IPS-NIHi11 (cell line): ENCODE results near the gene TP53TG3D.
"Not testable (repeated sequence)": the region's sequence is repeated elsewhere in the genome, so short reads cannot be mapped to it uniquely, and the experiment has no call there.

Source experiments
- DNase-seq: peaks from one replicate; pipeline ENCODE4 v3.0.0; 2012; ENCODE audit warnings: mixed read lengths, low spot score

The TP53TG3D gene, protein sequence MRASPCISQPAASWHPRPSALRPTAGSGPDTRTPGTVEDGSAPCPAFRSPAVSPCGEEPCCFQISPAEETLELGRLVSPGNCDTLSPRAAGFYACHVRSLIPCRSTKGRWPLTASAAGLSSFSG

DNA sequence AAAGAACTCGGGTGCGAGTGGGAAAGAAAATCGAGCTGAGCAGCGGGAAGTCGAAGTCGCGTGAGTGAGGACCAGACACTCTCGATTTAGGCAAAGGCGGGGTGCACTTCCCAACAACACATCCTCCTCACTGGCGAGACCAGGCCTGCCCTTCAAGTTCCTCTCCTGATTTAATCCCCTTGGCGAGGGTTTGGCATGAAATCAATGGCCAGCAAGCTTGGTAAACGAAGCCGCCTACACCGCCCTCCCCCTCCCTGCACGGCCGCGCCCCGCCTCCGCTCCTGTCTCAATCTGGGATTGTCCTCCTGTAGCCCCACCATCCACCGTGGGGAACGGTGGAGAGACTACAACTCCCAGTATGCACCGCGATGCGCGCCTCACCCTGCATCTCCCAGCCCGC, at the start of gene TP53TG3D:
Gene TP53TG3D, plus strand, starts transcription at position 301 of the 400 bp plus-strand sequence. Its CDS starts 68 bp downstream, at position 369.
- DNase-seq: not testable (repeated sequence)

DNA sequence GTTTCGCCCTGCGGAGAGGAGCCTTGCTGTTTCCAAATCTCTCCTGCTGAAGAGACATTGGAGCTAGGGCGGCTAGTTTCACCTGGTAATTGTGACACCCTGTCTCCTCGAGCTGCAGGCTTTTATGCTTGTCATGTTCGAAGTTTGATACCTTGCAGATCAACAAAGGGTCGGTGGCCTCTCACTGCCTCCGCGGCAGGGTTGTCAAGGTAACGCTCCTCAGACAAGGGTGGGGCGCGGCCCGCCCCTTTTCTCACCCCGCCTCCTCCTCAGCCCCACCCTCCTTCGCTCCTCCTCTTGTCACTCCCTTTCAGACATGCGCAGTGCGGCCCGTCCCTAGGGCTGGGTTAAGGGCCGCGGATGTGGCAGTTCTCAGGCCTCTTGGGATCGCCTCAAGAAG, 421 bp downstream of the TP53TG3D start:
- not testable (repeated sequence) for DNase-seq

DNA sequence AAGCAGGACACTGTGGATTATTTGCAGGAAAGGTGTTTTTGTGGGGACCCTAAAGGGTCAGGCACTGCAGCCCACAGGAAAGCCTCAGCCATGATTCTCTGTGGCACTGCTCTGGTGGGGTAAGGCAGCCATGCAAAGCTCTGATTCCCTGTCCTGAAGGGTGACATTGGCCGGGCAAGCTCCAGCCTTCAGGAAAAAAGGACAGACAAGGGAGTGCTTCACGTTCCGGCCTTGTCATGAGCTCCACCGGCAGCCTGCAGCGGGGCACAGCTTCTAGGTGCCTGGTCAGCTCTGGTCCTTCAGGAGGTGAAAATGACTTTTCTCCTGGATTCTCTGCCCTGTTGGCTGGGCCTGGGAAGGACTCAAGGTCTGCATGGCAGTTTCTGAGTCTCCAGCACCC, 8.4 kb downstream of the TP53TG3D start:
- not testable (repeated sequence) for DNase-seq

DNA sequence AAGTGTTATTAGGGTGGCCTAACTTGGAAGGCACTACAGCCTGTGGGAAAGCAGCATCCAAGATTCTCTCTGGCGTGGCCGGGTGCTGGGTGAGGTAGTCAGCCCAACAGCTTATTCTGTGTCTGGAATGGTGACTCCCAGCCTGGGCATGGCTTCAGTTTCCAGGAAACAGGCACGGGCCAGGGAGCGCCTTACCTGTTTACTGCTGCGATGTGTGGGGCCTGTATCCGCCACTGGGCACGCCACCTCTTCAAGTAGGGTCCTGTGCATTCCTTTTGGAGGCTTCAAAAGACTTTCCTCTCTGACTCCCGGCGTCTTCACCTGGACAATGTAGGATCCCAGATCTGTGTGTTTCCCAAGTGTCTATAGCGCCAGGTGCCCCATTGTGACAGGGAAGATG, 10.5 kb downstream of the TP53TG3D start:
- DNase-seq: not testable (repeated sequence)

DNA sequence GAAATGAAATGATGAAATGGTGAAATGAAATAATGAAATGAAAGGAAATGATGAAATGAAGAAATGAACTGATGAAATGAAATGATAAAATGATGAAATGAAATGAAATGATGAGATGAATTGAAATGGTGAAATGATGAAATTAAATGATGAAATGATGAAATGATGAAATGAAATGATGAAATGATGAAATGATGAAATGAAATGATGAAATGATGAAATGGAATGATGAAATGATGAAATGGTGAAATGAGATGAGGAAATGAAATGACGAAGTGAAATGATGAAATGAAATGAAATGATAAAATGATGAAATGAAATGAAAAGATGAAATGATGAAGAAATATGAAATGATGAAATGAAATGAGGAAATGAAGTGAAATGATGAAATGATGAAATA, 28.8 kb downstream of the TP53TG3D start:
- DNase-seq: not testable (repeated sequence)

DNA sequence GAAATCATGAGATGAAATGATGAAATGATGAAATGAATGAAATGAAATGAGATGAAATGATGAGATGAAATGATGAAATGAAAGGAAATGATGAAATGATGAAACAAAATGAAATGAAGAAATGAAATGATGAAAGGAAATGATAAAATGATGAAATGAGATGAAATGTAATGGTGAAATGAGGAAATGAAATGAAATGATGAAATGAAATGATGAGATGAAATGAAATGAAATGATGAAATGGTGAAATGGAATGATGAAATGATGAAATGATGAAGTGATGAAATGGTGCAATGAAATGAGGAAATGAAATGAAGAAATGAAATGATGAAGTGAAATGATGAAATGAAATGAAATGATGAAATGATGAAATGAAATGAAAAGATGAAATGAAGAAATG, 29.9 kb downstream of the TP53TG3D start:
- not testable (repeated sequence) for DNase-seq

DNA sequence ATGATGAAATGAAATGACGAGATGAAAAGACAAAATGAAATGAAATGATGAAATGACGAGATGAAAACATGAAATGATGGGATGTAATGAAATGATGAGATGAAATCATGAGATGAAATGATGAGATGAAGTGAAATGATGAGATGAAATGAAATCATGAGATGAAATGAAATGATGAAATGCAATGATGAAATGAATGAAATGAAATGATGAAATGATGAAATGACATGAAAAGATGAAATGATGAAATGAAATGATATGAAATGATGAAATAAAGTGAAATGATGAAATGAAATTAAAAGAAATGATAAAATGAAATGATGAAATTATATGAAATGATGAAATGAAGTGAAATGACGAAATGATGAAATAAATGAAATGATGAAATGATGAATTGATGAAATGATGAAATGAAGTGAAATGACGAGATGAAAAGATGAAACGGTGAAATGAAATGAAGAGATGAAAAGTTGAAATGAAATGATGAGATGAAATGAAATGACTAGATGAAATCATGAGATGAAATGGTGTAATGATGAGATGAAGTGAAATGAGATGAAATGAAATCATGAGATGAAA, 30.9 kb downstream of the TP53TG3D start:
- DNase-seq: not testable (repeated sequence)

DNA sequence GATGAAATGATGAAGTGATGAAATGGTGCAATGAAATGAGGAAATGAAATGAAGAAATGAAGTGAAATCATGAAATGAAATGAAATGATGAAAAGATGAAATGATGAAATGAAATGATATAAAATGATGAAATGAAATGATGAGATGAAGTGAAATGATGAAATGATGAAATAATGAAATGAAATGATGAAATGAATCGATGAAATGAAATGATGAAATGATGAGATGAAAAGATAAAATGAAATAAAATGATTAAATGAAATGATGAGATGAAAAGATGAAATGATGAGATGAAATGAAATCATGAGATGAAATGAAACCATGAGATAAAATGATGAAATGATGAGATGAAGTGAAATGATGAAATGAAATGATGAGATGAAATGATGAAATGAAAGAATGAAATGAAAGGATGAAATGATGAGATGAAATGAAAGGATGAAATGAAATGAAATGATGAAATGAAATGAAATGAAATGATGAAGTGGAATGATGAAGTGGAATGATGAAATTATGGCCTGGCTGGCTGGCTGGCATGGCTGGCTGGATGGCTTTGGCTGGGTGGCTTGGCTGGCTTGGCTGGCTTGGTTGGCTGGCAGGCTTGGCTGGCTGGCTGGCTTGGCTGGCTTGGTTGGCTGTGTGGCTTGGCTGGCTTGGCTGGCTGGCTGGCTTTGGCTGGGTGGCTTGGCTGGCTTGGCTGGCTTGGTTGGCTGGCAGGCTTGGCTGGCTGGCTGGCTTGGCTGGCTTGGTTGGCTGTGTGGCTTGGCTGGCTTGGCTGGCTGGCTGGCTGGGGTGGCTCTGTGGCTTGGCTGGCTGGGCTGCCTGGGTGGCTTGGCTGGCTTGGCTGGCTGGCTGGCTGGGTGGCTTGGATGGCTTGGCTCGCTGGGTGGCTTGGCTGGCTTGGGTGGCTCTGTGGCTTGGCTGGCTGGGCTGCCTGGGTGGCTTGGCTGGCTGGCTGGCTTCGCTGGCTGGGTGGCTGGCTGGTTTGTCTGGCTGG, 32.0 kb downstream of the TP53TG3D start:
- DNase-seq: not testable (repeated sequence)

DNA sequence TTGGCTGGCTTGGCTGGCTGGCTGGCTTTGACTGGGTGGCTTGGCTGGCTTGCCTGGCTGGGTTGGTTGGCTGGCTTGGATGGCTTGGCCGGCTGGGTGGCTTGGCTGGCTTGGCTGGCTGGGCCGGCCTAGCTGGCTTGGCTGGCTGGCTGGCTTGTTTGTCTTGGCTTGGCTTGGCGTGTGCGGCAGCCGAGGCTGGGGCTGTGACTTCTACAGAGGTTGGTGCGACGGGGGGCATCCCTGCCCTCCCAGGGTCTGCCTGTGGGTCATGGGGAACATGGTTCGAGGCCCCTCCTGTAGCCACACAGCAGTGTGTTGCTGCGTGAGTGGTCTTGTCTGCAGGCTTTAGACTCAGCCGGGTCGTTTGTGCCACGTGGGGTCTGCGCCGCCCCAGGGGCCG, 33.1 kb downstream of the TP53TG3D start:
- not testable (repeated sequence) for DNase-seq

DNA sequence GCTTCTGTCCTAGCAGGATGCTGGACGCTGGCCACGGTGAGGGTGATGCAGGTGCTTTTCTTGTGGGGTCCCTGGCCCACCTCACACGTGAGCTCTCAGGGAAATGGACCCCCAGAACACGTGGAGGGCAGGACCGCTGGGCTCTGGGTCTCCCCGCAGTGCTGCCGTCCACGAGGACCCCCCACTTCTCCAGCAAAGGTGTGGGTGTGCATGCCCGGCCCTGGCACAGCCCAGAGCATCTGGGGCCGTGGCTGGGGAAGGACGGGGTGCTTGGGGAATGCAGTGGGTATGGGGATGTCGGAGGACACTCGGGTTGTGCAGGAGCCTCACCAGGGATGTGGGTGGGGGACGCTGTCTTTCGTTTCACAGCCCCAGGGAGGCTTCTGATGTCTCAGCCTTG, 34.7 kb downstream of the TP53TG3D start:
- DNase-seq: not testable (repeated sequence)

DNA sequence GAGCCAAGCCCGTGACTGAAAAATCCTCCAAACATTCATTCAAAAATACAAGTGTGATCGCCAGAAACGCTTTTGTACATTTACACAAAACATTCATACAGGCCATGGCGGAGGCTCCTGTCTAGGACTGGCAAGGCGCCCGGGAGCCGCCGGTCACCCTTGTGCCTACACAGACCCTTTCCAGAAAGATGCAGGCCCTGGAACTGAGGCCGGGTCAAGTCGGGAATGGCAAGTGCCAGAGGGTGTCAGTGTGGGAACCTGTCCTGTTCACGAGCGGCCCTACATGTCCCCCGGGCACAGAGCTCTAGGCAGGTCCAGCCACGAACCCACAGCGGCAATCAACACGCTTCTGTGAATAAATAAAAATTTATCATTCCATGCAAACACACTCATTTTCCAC, 36.1 kb downstream of the TP53TG3D start:
- not testable (repeated sequence) for DNase-seq

DNA sequence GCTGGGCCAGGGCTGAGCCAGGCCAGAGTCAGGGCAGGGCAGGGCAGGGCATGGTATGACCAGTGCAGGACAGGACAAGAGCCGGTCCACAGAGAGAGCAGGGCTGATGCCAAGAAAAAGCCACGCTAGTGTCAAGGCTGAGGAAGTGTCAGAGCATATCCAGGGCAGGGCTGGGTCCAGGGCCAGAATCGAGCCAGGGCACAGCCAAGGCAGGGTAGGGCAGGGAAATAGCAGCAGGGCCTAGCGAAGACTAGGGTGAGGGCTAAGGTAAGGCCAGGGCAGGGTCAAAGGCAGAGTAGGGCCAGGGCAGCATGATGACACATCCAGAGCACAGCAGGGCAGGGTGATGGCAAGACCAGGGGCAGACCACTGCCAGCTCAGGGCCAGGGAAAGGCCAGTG, 49.7 kb downstream of the TP53TG3D start:
- DNase-seq: not testable (repeated sequence)
